HG03469 (cell line): Measurements from ENCODE around the gene OXLD1.

ENCODE experiments used
- ATAC-seq: cut with Tn5 transposase; IDR thresholded peaks from one replicate; pipeline ENCODE4 v1.9.1; 2021; ENCODE audit warnings: mild to moderate bottlenecking, moderate library complexity, moderate number of reproducible peaks; ENCODE audit not compliant: unreplicated experiment

The OXLD1 gene

DNA sequence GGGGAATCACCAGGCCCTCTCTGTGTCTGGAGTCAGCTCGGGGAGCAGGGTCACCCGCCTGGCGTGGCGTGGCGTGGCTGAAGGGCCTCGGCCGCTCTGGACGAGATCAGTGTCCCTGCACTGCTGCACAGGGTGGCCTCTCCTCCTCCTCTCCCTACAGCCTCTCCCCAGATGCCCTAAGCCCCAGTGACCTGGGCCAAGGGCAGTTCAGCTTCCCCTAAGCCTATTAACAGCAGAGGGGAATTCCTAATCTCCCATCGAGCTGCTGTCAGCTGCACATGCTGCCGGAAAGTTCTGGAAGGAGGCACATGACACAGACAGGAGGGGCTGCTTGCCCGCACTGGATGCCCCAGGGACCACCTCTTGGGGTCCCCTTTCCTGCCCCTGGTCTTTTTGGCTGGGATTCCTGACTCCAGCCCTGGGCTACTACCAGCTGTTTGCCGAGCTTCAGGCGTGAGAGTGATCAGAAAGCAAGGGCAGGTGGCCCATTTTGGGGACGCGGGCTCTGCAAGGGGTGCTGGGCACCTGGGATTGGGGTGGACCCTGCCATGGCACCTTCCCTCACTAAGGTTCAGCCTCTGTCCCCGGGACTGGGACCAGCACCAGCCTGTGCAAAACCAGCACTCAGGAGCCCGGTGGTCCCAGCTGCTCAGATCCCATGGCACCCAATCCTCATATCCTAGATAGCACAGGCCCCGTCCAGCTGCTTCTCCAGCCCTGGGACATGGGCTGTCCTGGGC lies 10.9 kb downstream of the OXLD1 start:
- ATAC-seq: no peak

DNA sequence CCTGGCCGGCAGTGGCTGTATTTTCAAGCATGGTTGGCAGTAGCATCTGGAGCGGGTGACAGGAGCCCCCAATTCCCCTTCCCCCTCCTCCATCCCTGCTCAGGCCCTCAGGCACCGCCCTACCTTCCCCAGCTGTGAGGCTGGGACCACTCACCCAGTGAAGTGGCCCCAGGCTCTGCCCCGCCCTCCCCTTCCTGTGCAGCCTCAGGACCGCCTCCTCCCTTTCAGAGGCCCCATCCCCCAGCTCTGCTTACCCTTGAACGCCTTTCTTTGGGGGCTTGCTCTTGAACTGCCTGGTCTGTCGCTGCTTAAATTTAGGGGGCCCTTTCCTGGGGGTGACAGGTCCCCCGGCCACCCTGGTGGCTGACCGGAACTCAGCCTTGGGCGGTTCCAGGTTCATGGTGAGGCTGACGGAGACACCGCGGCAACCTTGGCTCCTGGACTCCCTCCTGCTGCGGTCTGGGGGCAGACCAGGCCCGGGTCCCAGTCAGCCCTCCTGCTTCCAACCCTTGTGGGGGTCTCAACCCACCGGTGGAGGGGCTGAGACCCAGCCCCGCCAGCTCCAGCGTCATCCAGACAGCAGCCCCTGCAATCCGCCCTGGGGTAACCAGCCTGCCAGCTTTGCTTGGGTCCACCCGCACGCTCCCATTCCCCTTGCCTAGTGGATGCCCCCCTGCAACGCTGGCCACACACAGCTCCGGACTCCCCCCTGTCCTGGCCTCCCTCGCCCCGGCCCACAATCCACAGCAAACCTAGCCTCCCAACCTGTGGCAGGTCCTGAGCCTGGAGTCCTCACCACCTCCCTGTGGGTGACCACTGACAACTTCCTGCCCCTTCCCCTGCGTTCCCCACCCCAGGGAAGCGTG lies 13.3 kb downstream of the OXLD1 start:
- no peak for ATAC-seq

GRCh38 chr17:81651692-81652091 lies 14.7 kb downstream of the OXLD1 start:
- ATAC-seq: no peak

DNA sequence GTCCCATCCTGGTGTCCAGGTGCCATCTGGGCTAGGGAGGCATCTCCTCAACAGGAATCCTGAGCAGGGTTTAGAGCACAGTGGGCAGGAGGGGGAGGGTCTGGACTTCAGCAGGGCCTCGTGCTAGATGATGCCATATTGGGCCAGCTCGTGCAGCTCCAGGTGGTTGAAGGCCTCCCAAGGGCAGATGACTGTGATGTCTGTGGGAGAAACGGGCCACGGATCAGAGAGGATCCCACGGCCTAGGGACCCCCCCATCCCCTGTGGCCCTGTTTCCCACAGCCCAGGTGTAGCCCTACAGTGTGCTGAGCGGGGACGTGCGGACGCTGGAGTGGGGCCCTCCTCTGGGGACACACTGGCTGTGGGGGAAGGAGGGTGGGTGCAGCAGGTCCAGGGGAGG lies 15.5 kb downstream of the OXLD1 start:
- no peak for ATAC-seq

GRCh38 chr17:81648707-81649085 lies 17.7 kb downstream of the OXLD1 start:
- no peak for ATAC-seq

DNA sequence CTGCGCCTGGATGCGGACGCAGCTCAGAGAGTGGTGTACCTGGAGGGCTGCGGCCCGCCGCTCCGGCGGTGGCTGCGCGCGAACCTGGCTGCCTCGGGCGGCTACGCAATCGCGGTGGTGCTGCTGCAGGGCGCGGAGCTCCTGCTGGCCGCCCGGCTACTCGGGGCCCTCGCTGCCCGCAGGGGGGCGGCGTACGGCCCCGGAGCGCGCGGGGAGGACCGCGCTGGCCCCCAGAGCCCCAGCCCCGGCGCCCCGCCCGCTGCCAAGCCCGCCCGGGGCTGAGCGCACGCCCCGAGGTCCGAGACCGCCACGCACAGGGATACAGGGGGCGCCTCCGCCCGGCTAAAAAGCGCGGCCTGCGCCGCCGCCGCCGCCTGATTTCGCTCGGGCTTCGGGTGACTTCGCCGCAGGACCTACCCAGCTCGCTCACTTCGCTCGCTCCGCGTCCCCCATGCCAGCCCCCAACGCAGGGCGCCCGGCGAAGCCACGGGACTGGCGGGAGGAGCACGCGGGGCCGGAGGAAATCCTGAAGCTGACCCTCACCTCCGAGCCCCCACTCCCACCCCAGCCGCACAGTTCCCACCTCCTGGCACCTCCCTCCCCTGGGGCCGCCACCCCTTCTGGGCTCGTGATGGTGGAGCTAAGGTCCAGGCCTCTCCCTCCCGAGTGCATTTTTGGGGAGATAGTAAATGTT lies 18.2 kb downstream of the OXLD1 start:
- no peak for ATAC-seq

- no peak for ATAC-seq
These were observed 18.8 kb downstream of the OXLD1 start for GRCh38 chr17:81647640-81648012.

DNA sequence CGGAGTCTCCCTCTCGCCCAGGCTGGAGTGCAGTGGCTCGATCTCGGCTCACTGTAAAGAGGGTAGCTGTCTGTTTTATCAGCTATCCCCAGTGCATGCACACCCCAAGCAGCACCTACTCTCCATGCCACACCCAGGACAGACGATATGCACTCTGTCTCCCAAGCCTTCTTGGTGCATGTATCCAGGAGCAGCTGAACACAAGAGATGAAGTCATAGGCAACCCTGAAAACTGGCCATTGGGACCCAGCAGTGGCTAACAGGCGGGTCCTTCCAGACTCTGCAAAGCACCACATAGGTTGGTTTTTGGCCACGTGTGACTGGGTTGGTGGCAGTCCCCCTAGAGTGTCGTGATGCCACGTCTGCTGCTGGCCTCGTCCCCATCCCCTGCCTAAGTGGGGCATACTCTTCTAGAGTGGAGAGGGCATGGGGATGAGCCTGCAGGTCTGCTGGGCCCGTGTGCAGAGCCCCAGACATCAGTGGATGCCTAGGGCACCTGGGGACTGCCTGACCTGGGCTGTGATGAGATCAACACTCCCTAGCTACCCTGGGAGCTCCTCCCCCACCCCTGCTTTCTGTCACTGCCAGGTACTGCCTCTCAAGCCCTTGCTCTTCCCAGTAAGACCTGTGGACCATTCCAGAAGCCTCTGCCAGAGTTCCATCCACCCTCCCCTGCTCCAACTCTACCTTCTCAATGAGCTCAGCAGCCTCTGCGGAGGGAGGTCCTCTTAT lies 19.4 kb downstream of the OXLD1 start:
- ATAC-seq: no peak

DNA sequence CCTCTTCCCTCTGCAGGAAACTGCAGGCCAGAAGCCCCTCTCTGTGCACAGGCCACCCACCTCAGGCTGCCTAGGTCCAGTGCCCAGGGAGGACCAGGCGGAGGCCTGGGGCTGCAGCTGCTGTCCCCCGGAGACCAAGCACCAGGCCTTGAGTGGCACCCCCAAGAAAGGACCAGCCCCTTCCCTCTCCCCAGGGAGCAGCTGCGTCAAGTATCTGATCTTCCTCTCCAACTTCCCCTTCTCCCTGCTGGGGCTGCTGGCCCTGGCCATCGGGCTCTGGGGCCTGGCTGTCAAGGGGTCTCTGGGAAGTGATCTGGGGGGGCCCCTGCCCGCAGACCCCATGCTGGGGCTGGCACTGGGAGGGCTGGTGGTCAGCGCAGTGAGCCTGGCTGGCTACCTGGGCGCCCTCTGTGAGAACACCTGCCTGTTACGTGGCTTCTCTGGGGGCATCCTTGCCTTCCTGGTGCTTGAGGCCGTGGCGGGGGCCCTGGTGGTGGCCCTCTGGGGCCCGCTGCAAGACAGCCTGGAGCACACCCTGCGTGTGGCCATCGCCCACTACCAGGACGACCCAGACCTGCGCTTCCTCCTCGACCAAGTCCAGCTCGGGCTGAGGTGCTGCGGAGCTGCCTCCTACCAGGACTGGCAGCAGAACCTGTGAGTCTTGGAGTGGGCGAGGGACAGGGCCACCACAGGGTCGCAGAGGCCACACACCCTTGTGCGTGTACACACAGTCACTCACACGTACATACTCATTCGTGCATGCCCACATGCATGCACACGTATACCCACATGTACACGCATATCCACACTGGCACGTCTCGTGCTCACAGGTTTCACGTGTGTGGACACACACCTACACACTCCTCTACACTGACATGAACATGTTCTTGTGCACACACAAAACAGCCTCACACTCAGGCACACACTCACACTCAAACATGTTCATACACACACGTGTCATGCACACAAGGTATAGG lies 21.1 kb downstream of the OXLD1 start:
- ATAC-seq: no peak

- no peak for ATAC-seq
These were observed 21.9 kb downstream of the OXLD1 start for GRCh38 chr17:81644496-81644895.

GRCh38 chr17:81641825-81642489 lies 24.4 kb downstream of the OXLD1 start:
- ATAC-seq: no peak

GRCh38 chr17:81640011-81640410 lies 26.4 kb downstream of the OXLD1 start:
- ATAC-seq: no peak

- no peak for ATAC-seq
These were observed 27.7 kb downstream of the OXLD1 start for GRCh38 chr17:81638683-81639082.

- ATAC-seq: peak; percentile 64
These were observed 29.7 kb downstream of the OXLD1 start, which contains the start of the genes NPLOC4 and TSPAN10 for GRCh38 chr17:81636505-81637288. Gene NPLOC4, minus strand, starts transcription at chr17:81637112. Its CDS starts 182 bp downstream, at chr17:81636930. Gene TSPAN10, plus strand, starts transcription at chr17:81637196. Its CDS starts 5,217 bp downstream, at chr17:81642413.

DNA sequence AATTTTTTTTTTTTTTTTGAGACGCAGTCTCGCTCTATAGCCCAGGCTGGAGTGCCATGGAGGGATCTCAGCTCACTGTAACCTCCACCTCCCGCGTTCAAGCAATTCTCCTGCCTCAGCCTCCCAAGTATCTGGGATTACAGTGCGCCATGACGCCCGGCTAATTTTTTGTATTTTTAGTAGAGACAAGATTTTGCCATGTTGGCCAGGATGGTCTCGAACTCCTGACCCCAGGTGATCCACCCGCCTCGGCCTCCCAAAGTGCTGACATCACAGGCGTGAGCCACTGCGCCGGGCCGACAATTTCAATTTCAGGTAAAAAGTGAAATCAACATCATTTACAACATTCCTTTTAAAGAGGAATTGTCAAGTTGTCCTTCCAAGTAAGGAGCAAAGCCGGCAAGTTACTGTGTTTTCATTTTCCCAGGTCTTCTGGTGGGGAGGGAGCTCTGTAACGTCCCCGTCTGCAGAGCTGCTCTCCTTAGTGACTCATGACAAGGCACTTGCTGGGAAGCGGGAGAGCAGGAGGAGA lies 30.4 kb downstream of the OXLD1 start:
- no peak for ATAC-seq

DNA sequence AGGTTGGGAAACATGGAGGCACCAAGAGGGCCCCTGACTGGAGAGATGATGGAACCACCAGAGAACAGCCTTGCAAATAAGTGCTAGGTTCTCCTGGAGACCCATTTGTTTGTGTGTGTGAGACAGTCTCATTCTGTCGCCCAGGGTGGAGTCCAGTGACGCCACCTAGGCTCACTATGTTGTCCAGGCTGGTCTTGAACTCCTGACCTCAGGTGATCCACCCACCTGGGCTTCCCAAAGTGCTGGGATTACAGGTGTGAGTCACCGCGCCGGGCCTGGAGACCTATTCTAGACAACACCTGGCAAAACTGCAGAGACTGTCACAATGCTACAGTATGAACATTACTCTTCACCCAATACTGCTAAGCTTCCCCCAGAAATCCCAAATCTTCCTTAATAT lies 31.0 kb downstream of the OXLD1 start:
- no peak for ATAC-seq

DNA sequence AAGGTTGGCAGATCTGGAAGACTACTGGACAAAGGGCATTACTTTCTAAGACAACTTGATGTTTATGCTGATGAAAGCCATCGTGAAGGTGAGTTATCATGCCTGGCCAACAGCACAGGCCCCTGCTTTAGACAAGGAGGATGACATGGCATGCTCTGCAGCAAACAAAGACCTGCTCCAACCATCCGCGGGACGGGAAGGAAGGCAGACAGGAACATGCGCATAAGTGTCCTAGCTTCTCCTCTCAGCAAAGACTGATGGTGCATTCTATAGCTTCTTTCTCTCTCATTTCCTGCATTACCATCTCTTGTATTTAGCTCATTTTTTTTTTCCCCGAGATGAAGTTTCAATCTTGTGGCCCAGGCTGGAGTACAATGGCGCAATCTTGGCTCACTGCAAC lies 34.9 kb downstream of the OXLD1 start:
- ATAC-seq: no peak

GRCh38 chr17:81630274-81630673 lies 36.1 kb downstream of the OXLD1 start:
- ATAC-seq: no peak
